Ovary (tissue), 3 donors: Measurements from ENCODE around the gene SORCS2.

Source experiments
- CTCF ChIP-seq, 3 donors: fragments of 450-650 bp in 2 of 3; fragments of 200-600 bp in 1 of 3; IDR thresholded peaks; one replicate each; pipeline versions ENCODE4 v1.5.1 to v1.8.0; 2016 to 2022; ENCODE audit warnings: antibody characterized with exemption in 3 of 3, mild to moderate bottlenecking in 1 of 3
- POLR2A ChIP-seq: fragments of 450-650 bp; IDR thresholded peaks from one replicate; pipeline ENCODE4 v1.6.1; 2017; ENCODE audit warnings: antibody characterized with exemption, mild to moderate bottlenecking, moderate library complexity
- donor health status: DM: no; HTN: no; CAD: no.

- TF ChIP-seq CTCF (IDR thresholded peaks at IDR 0.05) (no peak), POLR2A (no peak)
Measured at GRCh38 chr4:7626531-7626930, 434.2 kb downstream of the SORCS2 start.
